Endothelial cell of umbilical vein (primary cell): ENCODE data around the gene NFS1. TPM values are rescaled to one million over a fixed set of nuclear protein-coding genes. Genes with fewer than 3 reads are reported as not detected.

ENCODE experiments used
- BruUV-seq: library from RNA; stranded (reverse); fragments of 400-500 nt; replicated peaks from 2 replicates; lab custom pipeline; 2021; lab: Mats Ljungman, UMichigan
- CTCF ChIA-PET: fragments of 300-600, 350-600 bp; sonication (Branson Sonifier 250); formaldehyde crosslinking; loops from one replicate; lab custom pipeline; 2021; ENCODE audit warnings: antibody characterized with exemption, inconsistent platforms; lab: Charles Lee
- POLR2A ChIA-PET: fragments of 300-600, 350-600 bp; sonication (Branson Sonifier 250); formaldehyde crosslinking; loops from one replicate; lab custom pipeline; 2021; ENCODE audit warnings: antibody characterized with exemption, inconsistent platforms; lab: Charles Lee
- DNase-seq: peaks from one replicate; pipeline ENCODE4 v3.0.0-alpha.2; 2011; ENCODE audit warnings: low read depth, low spot score
- FAIRE-seq: peaks from 2 replicates; lab custom pipeline; 2011; peaks lifted over from hg19 to GRCh38; lab: Jason Lieb, UNC
- H2AFZ ChIP-seq: 2 replicates; pipeline ENCODE4 v1.6.0; 2012; ENCODE audit warnings: low read depth, low read length, control low read depth, inconsistent platforms
- H3K27ac ChIP-seq: 2 replicates; pipeline ENCODE4 v1.5.1; 2011; ENCODE audit warnings: low read depth, mild to moderate bottlenecking, control low read depth, low read length, moderate library complexity; ENCODE audit not compliant: insufficient read depth
- H3K27me3 ChIP-seq, 2 experiments: 2 replicates each; pipeline versions ENCODE4 v1.6.0 to v1.6.1; 2011; ENCODE audit warnings: low read length in 2 of 2, mixed read lengths in 1 of 2; ENCODE audit not compliant: control insufficient read depth in 2 of 2, insufficient read depth in 2 of 2
- H3K36me3 ChIP-seq, 2 experiments: 2 replicates in 1 of 2; 3 replicates in 1 of 2; pipeline ENCODE4 v1.5.1; 2011; ENCODE audit warnings: low read length in 2 of 2, mild to moderate bottlenecking in 1 of 2, moderate library complexity in 1 of 2; ENCODE audit not compliant: control insufficient read depth in 2 of 2, insufficient read depth in 2 of 2; ENCODE audit errors: extremely low read depth in 1 of 2
- H3K4me1 ChIP-seq: 3 replicates; pipeline ENCODE4 v1.5.1; 2011; ENCODE audit warnings: mild to moderate bottlenecking, low read length; ENCODE audit not compliant: control insufficient read depth, insufficient read depth; ENCODE audit errors: extremely low read depth
- H3K4me2 ChIP-seq: 2 replicates; pipeline ENCODE4 v1.6.1; 2011; ENCODE audit warnings: low read length, control low read depth, mixed read lengths; ENCODE audit not compliant: insufficient read depth
- H3K4me3 ChIP-seq, 3 experiments: fragments of 200-600 bp in 1 of 3; sonication (generic), shearing (Covaris generic) in 1 of 3; replicated peaks in 1 of 3; 2 replicates each; pipeline ENCODE4 v1.5.1; 2011 to 2016; ENCODE audit warnings: control low read depth in 3 of 3, low read length in 3 of 3, mild to moderate bottlenecking in 2 of 3, inconsistent platforms in 1 of 3, low read depth in 1 of 3, moderate library complexity in 1 of 3; ENCODE audit not compliant: insufficient read depth in 1 of 3
- H3K79me2 ChIP-seq: 2 replicates; pipeline ENCODE4 v1.6.0; 2012; ENCODE audit warnings: low read length, inconsistent platforms; ENCODE audit not compliant: control insufficient read depth, insufficient read depth
- H3K9ac ChIP-seq: replicated peaks from 2 replicates; pipeline ENCODE3; 2011; ENCODE audit warnings: low read length, control low read depth; ENCODE audit not compliant: insufficient read depth; ENCODE audit errors: extremely low read depth
- H3K9me1 ChIP-seq: replicated peaks from 3 replicates; pipeline ENCODE4 v1.6.0; 2011; ENCODE audit warnings: mild to moderate bottlenecking, low read length; ENCODE audit not compliant: control insufficient read depth, insufficient read depth; ENCODE audit errors: extremely low read depth
- H3K9me3 ChIP-seq: replicated peaks from 2 replicates; pipeline ENCODE4 v1.5.1; 2012; ENCODE audit warnings: low read length, inconsistent platforms; ENCODE audit not compliant: control insufficient read depth, insufficient read depth
- H4K20me1 ChIP-seq: replicated peaks from 2 replicates; pipeline ENCODE3; 2011; ENCODE audit warnings: mild to moderate bottlenecking, low read length; ENCODE audit not compliant: control insufficient read depth, insufficient read depth; ENCODE audit errors: extremely low read depth
- CTCF ChIP-seq, 2 donors: IDR thresholded peaks; 1 replicate in 1 of 2; 2 replicates in 1 of 2; pipeline ENCODE4 v1.5.1; 2011; ENCODE audit warnings: low read length in 2 of 2, mild to moderate bottlenecking in 2 of 2, moderate library complexity in 2 of 2, control low read depth in 1 of 2, inconsistent platforms in 1 of 2, low read depth in 1 of 2; ENCODE audit not compliant: insufficient read depth in 1 of 2; ENCODE audit errors: extremely low read depth in 1 of 2
- EZH2 ChIP-seq: IDR thresholded peaks from 2 replicates; pipeline ENCODE4 v1.6.1; 2012; ENCODE audit warnings: borderline replicate concordance, low read depth, mild to moderate bottlenecking, moderate library complexity, low read length, inconsistent platforms; ENCODE audit not compliant: severe bottlenecking
- FOS ChIP-seq: IDR thresholded peaks from 2 replicates; pipeline ENCODE4 v1.6.1; 2011; ENCODE audit warnings: mild to moderate bottlenecking, low read length, moderate library complexity, borderline replicate concordance; ENCODE audit not compliant: insufficient read depth
- GATA2 ChIP-seq: IDR thresholded peaks from 2 replicates; pipeline ENCODE4 v1.7.0; 2011; ENCODE audit warnings: low read depth, mild to moderate bottlenecking, moderate library complexity, mixed read lengths, low read length; ENCODE audit not compliant: insufficient read length, insufficient read depth
- JUN ChIP-seq: IDR thresholded peaks from 2 replicates; pipeline ENCODE4 v1.6.1; 2011; ENCODE audit warnings: borderline replicate concordance, low read depth; ENCODE audit not compliant: insufficient read length, insufficient read depth
- MYC ChIP-seq: IDR thresholded peaks from one replicate; pipeline ENCODE4 v1.6.1; 2011; ENCODE audit warnings: mild to moderate bottlenecking, low read depth, low read length
- POLR2A ChIP-seq: IDR thresholded peaks from 2 replicates; pipeline ENCODE4 v1.6.1; 2012; ENCODE audit warnings: low read depth, mild to moderate bottlenecking, control low read depth, low read length
- POLR2AphosphoS5 ChIP-seq: IDR thresholded peaks from 2 replicates; pipeline ENCODE4 v1.6.1; 2012; ENCODE audit warnings: low read depth, mild to moderate bottlenecking, control low read depth, low read length, moderate library complexity; ENCODE audit not compliant: insufficient read depth
- dilution Hi-C: fragments of 300-500 bp; cut with MboI; formaldehyde crosslinking; loops from one replicate; pipeline ENCODE4 v1.15.0; 2019; ENCODE audit warnings: low sequenced_read_pairs; ENCODE audit not compliant: extremely low pct_ligation_motif_present
- intact Hi-C: fragments of 100-400 bp; cut with micrococcal nuclease; formaldehyde crosslinking; loops from one replicate; pipeline ENCODE4 v1.10.0; 2022
- polyA plus RNA-seq, 4 experiments: library from polyadenylated mRNA; depleted of rRNA in 3 of 4; stranded (reverse) in 3 of 4; unstranded in 1 of 4; fragments of >200 nt; gene quantifications; 2 replicates each; pipeline versions ENCODE4 v1.2.1 to v1.2.3, GENCODE V29; 2011 to 2012; ENCODE audit warnings: missing spikeins in 1 of 4
- total RNA-seq: library from RNA; stranded (reverse); gene quantifications from 2 replicates; pipeline ENCODE4 v1.2.3, GENCODE V29; 2021
- TF ChIP-seq, protein P1 (sequence below): IDR thresholded peaks from 2 replicates; pipeline ENCODE4 v1.6.1; 2011; ENCODE audit not compliant: insufficient read depth, insufficient read length

The NFS1 gene
- total and polyA plus RNA-seq, 2 donors (not counting 3 experiments of a cell fraction or from before 2014, with no cell fraction given), result 25.1 to 28.4 TPM

- no peak overlapping the region for H2AFZ ChIP-seq
- H3K9me1 ChIP-seq, result no peaks in the 10 kb centered on the region
- TF ChIP-seq POLR2A (no peak), CTCF (IDR thresholded peaks at IDR 0.05; ENCODE audit: extremely low read depth in 1 of 2, insufficient read depth in 1 of 2, low read depth in 1 of 2, low read length in 2 of 2) (no peak), FOS (no peak), MYC (no peak), GATA2 (no peak), EZH2 (no peak), POLR2AphosphoS5 (no peak), JUN (no peak)
- TF ChIP-seq, protein P1, sequence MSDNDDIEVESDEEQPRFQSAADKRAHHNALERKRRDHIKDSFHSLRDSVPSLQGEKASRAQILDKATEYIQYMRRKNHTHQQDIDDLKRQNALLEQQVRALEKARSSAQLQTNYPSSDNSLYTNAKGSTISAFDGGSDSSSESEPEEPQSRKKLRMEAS, result no peak
- H3K4me2 ChIP-seq, result no peak overlapping the region
- no peaks in the 10 kb centered on the region for H3K4me1 ChIP-seq
- DNase-seq (no peak), FAIRE-seq (no peak)
- H3K9ac ChIP-seq, result no peak overlapping the region
- no peaks in the 10 kb centered on the region for H3K27me3 ChIP-seq
- peaks cover 47% of the 10 kb centered on the region for H3K79me2 ChIP-seq
- no TSS peak for BruUV-seq
- H3K27ac ChIP-seq, result no peak overlapping the region
- intact Hi-C loops, result no loop called here
- POLR2A ChIA-PET, result no interaction called here
- no peak overlapping the region for H3K4me3 ChIP-seq
- peaks cover 3% of the 10 kb centered on the region for H4K20me1 ChIP-seq
- H3K36me3 ChIP-seq, result no peaks in the 10 kb centered on the region
- dilution Hi-C loops, result no loop called here
- no peaks in the 10 kb centered on the region for H3K9me3 ChIP-seq
- CTCF ChIA-PET, result no interaction called here
Observed at GRCh38 chr20:35638751-35639150, 60.4 kb downstream of the NFS1 start.
